GM23248 (cell line): ENCODE data around the gene NECTIN4.

ENCODE experiments used
- EZH2 ChIP-seq: fragments of 200-600 bp; sonication (generic); IDR thresholded peaks from 2 replicates; pipeline ENCODE4 v1.6.1; 2018; ENCODE audit warnings: antibody characterized with exemption, mild to moderate bottlenecking; ENCODE audit not compliant: insufficient read depth, poor library complexity, severe bottlenecking
- EZH2phosphoT487 ChIP-seq: fragments of 200-600 bp; sonication (generic); IDR thresholded peaks from 2 replicates; pipeline ENCODE4 v1.6.1; 2018; ENCODE audit warnings: antibody characterized with exemption, moderate library complexity, mild to moderate bottlenecking, low read depth; ENCODE audit not compliant: insufficient read depth

- TF ChIP-seq EZH2 (no peak), EZH2phosphoT487 (no peak)
These were observed 11.9 kb downstream of the NECTIN4 start for GRCh38 chr1:161077426-161077825.
